MM.1S (cell line): ENCODE results near the gene CCDC178.

Experiments
- DNase-seq: peaks from one replicate; pipeline ENCODE4 v3.0.0-alpha.2; 2015
- H2AFZ ChIP-seq: fragments of 300-600 bp; sonication (generic); 2 replicates; pipeline ENCODE4 v1.6.0; 2016; ENCODE audit warnings: antibody characterized with exemption, low read length
- H3F3A ChIP-seq: fragments of 300-600 bp; sonication (generic); 2 replicates; pipeline ENCODE4 v1.6.1; 2016; ENCODE audit warnings: mild to moderate bottlenecking, antibody characterized with exemption, low read length, moderate library complexity, mixed read lengths; ENCODE audit not compliant: insufficient read depth
- H3K27ac ChIP-seq: fragments of 300-600 bp; sonication (generic); 2 replicates; pipeline ENCODE4 v1.5.1; 2016; ENCODE audit warnings: mild to moderate bottlenecking, low read length
- H3K27me3 ChIP-seq: fragments of 300-600 bp; sonication (generic); replicated peaks from 2 replicates; pipeline ENCODE4 v1.6.0; 2016; ENCODE audit warnings: low read length; ENCODE audit not compliant: insufficient read depth
- H3K36me3 ChIP-seq: fragments of 300-600 bp; sonication (generic); replicated peaks from 2 replicates; pipeline ENCODE4 v1.6.1; 2016; ENCODE audit warnings: mild to moderate bottlenecking, low read length, mixed read lengths; ENCODE audit not compliant: insufficient read depth
- H3K4me1 ChIP-seq: fragments of 300-600 bp; sonication (generic); 2 replicates; pipeline ENCODE4 v1.6.1; 2016; ENCODE audit warnings: low read length, mixed read lengths
- H3K4me2 ChIP-seq: fragments of 300-600 bp; sonication (generic); 2 replicates; pipeline ENCODE4 v1.6.0; 2016; ENCODE audit warnings: low read depth, low read length
- H3K4me3 ChIP-seq: fragments of 300-600 bp; sonication (generic); 2 replicates; pipeline ENCODE4 v1.5.1; 2016; ENCODE audit warnings: low read length, mixed read lengths
- H3K79me2 ChIP-seq: fragments of 300-600 bp; sonication (generic); 2 replicates; pipeline ENCODE4 v1.6.1; 2016; ENCODE audit warnings: mixed run types, low read length, mixed read lengths
- H3K9ac ChIP-seq: fragments of 300-600 bp; sonication (generic); 2 replicates; pipeline ENCODE4 v1.6.1; 2016; ENCODE audit warnings: low read length, mixed read lengths
- H3K9me2 ChIP-seq: fragments of 300-600 bp; sonication (generic); replicated peaks from 2 replicates; pipeline ENCODE4 v1.6.1; 2016; ENCODE audit warnings: mild to moderate bottlenecking, low read length, mixed read lengths; ENCODE audit not compliant: insufficient read depth
- H3K9me3 ChIP-seq: fragments of 300-600 bp; sonication (generic); replicated peaks from 2 replicates; pipeline ENCODE4 v1.6.1; 2016; ENCODE audit warnings: mild to moderate bottlenecking, low read length, mixed read lengths; ENCODE audit not compliant: insufficient read depth
- H4K20me1 ChIP-seq: fragments of 300-600 bp; sonication (generic); 2 replicates; pipeline ENCODE4 v1.6.1; 2016; ENCODE audit warnings: mild to moderate bottlenecking, low read length, moderate library complexity, mixed read lengths; ENCODE audit not compliant: insufficient read depth
- CTCF ChIP-seq: fragments of 300-600 bp; sonication (generic); IDR thresholded peaks from 2 replicates; pipeline ENCODE4 v1.5.1; 2016; ENCODE audit warnings: antibody characterized with exemption, low read length, mixed read lengths
- EZH2 ChIP-seq: fragments of 300-600 bp; sonication (generic); optimal IDR thresholded peaks from 2 replicates; pipeline ENCODE3; 2017; ENCODE audit warnings: low read depth, mild to moderate bottlenecking, antibody characterized with exemption, low read length, mixed read lengths
- EZH2phosphoT487 ChIP-seq: fragments of 300-600 bp; sonication (generic); IDR thresholded peaks from 2 replicates; pipeline ENCODE4 v1.6.1; 2018; ENCODE audit warnings: antibody characterized with exemption, low read length

The CCDC178 gene

GRCh38 chr18:33277431-33277830 lies 163.1 kb downstream of the CCDC178 start:
- Histone ChIP-seq H3K27ac (no peak overlapping the region), H3K9ac (no peak overlapping the region), H3K9me2 (no peaks in the 10 kb centered on the region), H3K4me3 (no peak overlapping the region), H3K9me3 (no peaks in the 10 kb centered on the region), H3K4me1 (no peaks in the 10 kb centered on the region), H3K36me3 (no peaks in the 10 kb centered on the region), H3K79me2 (no peaks in the 10 kb centered on the region), H2AFZ (no peak overlapping the region), H3K4me2 (no peak overlapping the region), H3K27me3 (no peaks in the 10 kb centered on the region), H3F3A (no peaks in the 10 kb centered on the region), H4K20me1 (no peaks in the 10 kb centered on the region)
- DNase-seq, result no peak
- no peak for TF ChIP-seq CTCF
- TF ChIP-seq EZH2, result no peak
- TF ChIP-seq EZH2phosphoT487, result no peak

GRCh38 chr18:33275843-33276242 lies 164.7 kb downstream of the CCDC178 start:
- Histone ChIP-seq H3K9ac (no peak overlapping the region), H3K9me3 (no peaks in the 10 kb centered on the region), H3K4me2 (no peak overlapping the region), H3K27ac (no peak overlapping the region), H3K36me3 (no peaks in the 10 kb centered on the region), H3K79me2 (no peaks in the 10 kb centered on the region), H3F3A (no peaks in the 10 kb centered on the region), H3K27me3 (no peaks in the 10 kb centered on the region), H2AFZ (no peak overlapping the region), H3K4me1 (no peaks in the 10 kb centered on the region), H4K20me1 (no peaks in the 10 kb centered on the region), H3K4me3 (no peak overlapping the region), H3K9me2 (no peaks in the 10 kb centered on the region)
- TF ChIP-seq CTCF (no peak), EZH2 (no peak), EZH2phosphoT487 (no peak)
- DNase-seq, result no peak

GRCh38 chr18:33270297-33270696 lies 170.2 kb downstream of the CCDC178 start:
- Histone ChIP-seq H3K9me2 (no peaks in the 10 kb centered on the region), H3F3A (no peaks in the 10 kb centered on the region), H3K27me3 (no peaks in the 10 kb centered on the region), H2AFZ (no peak overlapping the region), H3K4me3 (no peak overlapping the region), H3K9ac (no peak overlapping the region), H3K79me2 (no peaks in the 10 kb centered on the region), H3K4me1 (no peaks in the 10 kb centered on the region), H3K36me3 (no peaks in the 10 kb centered on the region), H3K27ac (no peak overlapping the region), H4K20me1 (no peaks in the 10 kb centered on the region), H3K4me2 (no peak overlapping the region), H3K9me3 (no peaks in the 10 kb centered on the region)
- no peak for DNase-seq
- TF ChIP-seq EZH2phosphoT487 (no peak), EZH2 (no peak), CTCF (no peak)
